Fibroblast of lung (primary cell): ENCODE results near the gene POGZ. TPM values are rescaled to one million over a fixed set of nuclear protein-coding genes. Genes with fewer than 3 reads are reported as not detected.

ENCODE experiments used
- DNase-seq, 2 donors: peaks; one replicate each; pipeline versions ENCODE4 v3.0.0 to v3.0.0-alpha.2; 2010; ENCODE audit warnings: low read depth in 2 of 2
- H2AFZ ChIP-seq: 2 replicates; pipeline ENCODE4 v1.5.1; 2012; ENCODE audit warnings: low read length, control low read depth, inconsistent platforms
- H3K27ac ChIP-seq: 2 replicates; pipeline ENCODE4 v1.5.1; 2011; ENCODE audit warnings: low read length, control low read depth; ENCODE audit not compliant: insufficient read depth
- H3K27me3 ChIP-seq: 2 replicates; pipeline ENCODE4 v1.5.1; 2011; ENCODE audit warnings: mild to moderate bottlenecking, low read length; ENCODE audit not compliant: control insufficient read depth, insufficient read depth
- H3K36me3 ChIP-seq: 2 replicates; pipeline ENCODE4 v1.5.1; 2011; ENCODE audit warnings: low read length; ENCODE audit not compliant: control insufficient read depth, insufficient read depth
- H3K4me1 ChIP-seq: 2 replicates; pipeline ENCODE4 v1.5.1; 2011; ENCODE audit warnings: low read length; ENCODE audit not compliant: control insufficient read depth, insufficient read depth; ENCODE audit errors: extremely low read depth
- H3K4me2 ChIP-seq: 2 replicates; pipeline ENCODE4 v1.5.1; 2011; ENCODE audit warnings: low read length, control low read depth; ENCODE audit not compliant: insufficient read depth; ENCODE audit errors: extremely low read depth
- H3K4me3 ChIP-seq, 4 experiments: fragments of 200-600 bp in 1 of 4; sonication (generic) in 1 of 4; replicated peaks in 1 of 4; 2 replicates each; pipeline ENCODE4 v1.5.1; 2011 to 2016; ENCODE audit warnings: low read length in 4 of 4, low read depth in 3 of 4, mild to moderate bottlenecking in 3 of 4, control low read depth in 2 of 4, inconsistent platforms in 1 of 4, mixed read lengths in 1 of 4; ENCODE audit not compliant: insufficient read depth in 1 of 4; ENCODE audit errors: control extremely low read depth in 1 of 4
- H3K79me2 ChIP-seq: 2 replicates; pipeline ENCODE4 v1.5.1; 2012; ENCODE audit warnings: mild to moderate bottlenecking, low read length, inconsistent platforms; ENCODE audit not compliant: control insufficient read depth, insufficient read depth
- H3K9ac ChIP-seq: 2 replicates; pipeline ENCODE4 v1.5.1; 2011; ENCODE audit warnings: mild to moderate bottlenecking, low read length, control low read depth; ENCODE audit not compliant: insufficient read depth
- H3K9me3 ChIP-seq: 2 replicates; pipeline ENCODE4 v1.5.1; 2012; ENCODE audit warnings: low read depth, low read length; ENCODE audit not compliant: control insufficient read depth, insufficient read depth
- H4K20me1 ChIP-seq: 2 replicates; pipeline ENCODE4 v1.5.1; 2011; ENCODE audit warnings: low read length; ENCODE audit not compliant: control insufficient read depth, insufficient read depth; ENCODE audit errors: extremely low read depth
- CTCF ChIP-seq, 2 donors: IDR thresholded peaks in 1 of 2; conservative IDR thresholded peaks in 1 of 2; 1 replicate in 1 of 2; 2 replicates in 1 of 2; pipeline ENCODE4 v1.5.1; 2011 to 2012; ENCODE audit warnings: low read length in 2 of 2, control low read depth in 1 of 2, inconsistent platforms in 1 of 2, low read depth in 1 of 2, mild to moderate bottlenecking in 1 of 2
- EZH2 ChIP-seq: IDR thresholded peaks from 2 replicates; pipeline ENCODE4 v1.5.1; 2012; ENCODE audit warnings: low read length, control low read depth, mild to moderate bottlenecking; ENCODE audit errors: missing control alignments
- polyA plus RNA-seq, 2 donors: library from polyadenylated mRNA; depleted of rRNA in 1 of 2; stranded (reverse) in 1 of 2; unstranded in 1 of 2; fragments of >200 nt; gene quantifications; 2 replicates each; pipeline ENCODE4 v1.2.1, GENCODE V29; 2011 to 2012; ENCODE audit warnings: missing spikeins in 1 of 2
- total RNA-seq: library from RNA; depleted of rRNA; stranded (reverse); fragments of >200 nt; gene quantifications from 2 replicates; pipeline ENCODE4 v1.2.1, GENCODE V29; 2014

Gene POGZ
- total and polyA plus RNA-seq, 2 donors (not counting 1 experiment from before 2014, with no cell fraction given) = 21.6 to 27.6 TPM

- TF ChIP-seq EZH2 = no peak
- no peak for TF ChIP-seq CTCF (conservative IDR thresholded peaks at IDR 0.05 in 1 of 2, IDR thresholded peaks at IDR 0.05 in 1 of 2; ENCODE audit: low read depth in 1 of 2, low read length in 2 of 2)
- no peaks in the 10 kb centered on the region for H3K9me3 ChIP-seq
- no peaks in the 10 kb centered on the region for H3K27me3 ChIP-seq
- no peak for DNase-seq
- no peak overlapping the region for H3K4me3 ChIP-seq
- H3K27ac ChIP-seq = no peak overlapping the region
- no peaks in the 10 kb centered on the region for H3K36me3 ChIP-seq
- no peak overlapping the region for H3K4me2 ChIP-seq
- no peaks in the 10 kb centered on the region for H3K79me2 ChIP-seq
- H4K20me1 ChIP-seq = no peaks in the 10 kb centered on the region
- no peak overlapping the region for H2AFZ ChIP-seq
- no peaks in the 10 kb centered on the region for H3K4me1 ChIP-seq
- no peak overlapping the region for H3K9ac ChIP-seq
Measured at GRCh38 chr1:151476083-151476482, 16.8 kb upstream of the POGZ start.

GRCh38 chr1:151475175-151475574, 15.9 kb upstream of the POGZ start:
- no peaks in the 10 kb centered on the region for H3K9me3 ChIP-seq
- no peaks in the 10 kb centered on the region for H3K27me3 ChIP-seq
- no peaks in the 10 kb centered on the region for H3K36me3 ChIP-seq
- H3K27ac ChIP-seq = no peak overlapping the region
- no peaks in the 10 kb centered on the region for H3K79me2 ChIP-seq
- no peak overlapping the region for H3K4me3 ChIP-seq
- no peak overlapping the region for H3K4me2 ChIP-seq
- TF ChIP-seq CTCF (conservative IDR thresholded peaks at IDR 0.05 in 1 of 2, IDR thresholded peaks at IDR 0.05 in 1 of 2; ENCODE audit: low read depth in 1 of 2, low read length in 2 of 2) (no peak), EZH2 (no peak)
- no peak overlapping the region for H3K9ac ChIP-seq
- H2AFZ ChIP-seq = peak overlapping the region; percentile 15
- no peak for DNase-seq
- H4K20me1 ChIP-seq = no peaks in the 10 kb centered on the region
- no peaks in the 10 kb centered on the region for H3K4me1 ChIP-seq

- Histone ChIP-seq H3K79me2 (no peaks in the 10 kb centered on the region), H4K20me1 (no peaks in the 10 kb centered on the region), H3K27ac (no peak overlapping the region), H3K4me1 (no peaks in the 10 kb centered on the region), H3K9me3 (no peaks in the 10 kb centered on the region), H2AFZ (no peak overlapping the region), H3K9ac (no peak overlapping the region), H3K36me3 (no peaks in the 10 kb centered on the region), H3K27me3 (no peaks in the 10 kb centered on the region), H3K4me2 (no peak overlapping the region), H3K4me3 (no peak overlapping the region)
- DNase-seq = no peak
- no peak for TF ChIP-seq CTCF (conservative IDR thresholded peaks at IDR 0.05 in 1 of 2, IDR thresholded peaks at IDR 0.05 in 1 of 2; ENCODE audit: low read depth in 1 of 2, low read length in 2 of 2)
Measured at GRCh38 chr1:151474745-151475144, 15.5 kb upstream of the POGZ start.
